Progenitor cell of endocrine pancreas (in vitro differentiated cells): ENCODE data around the gene EYS. TPM values are rescaled to one million over a fixed set of nuclear protein-coding genes. Genes with fewer than 3 reads are reported as not detected.

Experiments used
- DNase-seq: peaks from one replicate; pipeline ENCODE4 v3.0.0; 2021; ENCODE audit warnings: low spot score; ENCODE audit not compliant: unreplicated experiment
- H3K27ac Mint-ChIP-seq: 2 replicates; pipeline ENCODE4 v1.8.0; 2021; ENCODE audit warnings: mild to moderate bottlenecking, moderate library complexity, mixed read lengths
- H3K27me3 Mint-ChIP-seq: 2 replicates; pipeline ENCODE4 v1.8.0; 2021; ENCODE audit warnings: mixed read lengths
- H3K36me3 Mint-ChIP-seq: 2 replicates; pipeline ENCODE4 v1.8.0; 2022; ENCODE audit warnings: mixed read lengths; ENCODE audit not compliant: insufficient read depth
- H3K4me1 Mint-ChIP-seq: 2 replicates; pipeline ENCODE4 v1.8.0; 2021; ENCODE audit warnings: low read depth, mixed read lengths
- H3K4me3 Mint-ChIP-seq: 2 replicates; pipeline ENCODE4 v1.8.0; 2021; ENCODE audit warnings: low read depth, mild to moderate bottlenecking, moderate library complexity, mixed read lengths
- H3K9me3 Mint-ChIP-seq: 2 replicates; pipeline ENCODE4 v1.8.0; 2021; ENCODE audit warnings: low read depth, mixed read lengths
- CTCF ChIP-seq: fragments of 200-600 bp; sonication (generic); IDR thresholded peaks from one replicate; pipeline ENCODE4 v1.5.0; 2021; ENCODE audit warnings: antibody characterized with exemption, mild to moderate bottlenecking; ENCODE audit not compliant: unreplicated experiment
- total RNA-seq: library from RNA; stranded (reverse); gene quantifications from 2 replicates; pipeline ENCODE4 v1.2.1, GENCODE V29; 2021

EYS gene
- total RNA-seq, 1 donor from 2014 or later, result 0.46 TPM

- TF ChIP-seq CTCF, result no peak
- H3K4me3 Mint-ChIP-seq, result no peak overlapping the region
- H3K27ac Mint-ChIP-seq, result no peak overlapping the region
- H3K27me3 Mint-ChIP-seq, result no peaks in the 10 kb centered on the region
- peaks cover 1% of the 10 kb centered on the region for H3K36me3 Mint-ChIP-seq
- no peaks in the 10 kb centered on the region for H3K4me1 Mint-ChIP-seq
- no peak for DNase-seq
- H3K9me3 Mint-ChIP-seq, result peaks cover 17% of the 10 kb centered on the region
Measured at GRCh38 chr6:65088575-65088974, 618.5 kb downstream of the EYS start.

- H3K4me3 Mint-ChIP-seq, result no peak overlapping the region
- no peak for TF ChIP-seq CTCF
- H3K4me1 Mint-ChIP-seq, result no peaks in the 10 kb centered on the region
- H3K36me3 Mint-ChIP-seq, result no peaks in the 10 kb centered on the region
- no peaks in the 10 kb centered on the region for H3K27me3 Mint-ChIP-seq
- DNase-seq, result no peak
- no peak overlapping the region for H3K27ac Mint-ChIP-seq
- H3K9me3 Mint-ChIP-seq, result no peaks in the 10 kb centered on the region
Measured at GRCh38 chr6:65081756-65082155, 625.3 kb downstream of the EYS start.

- no peaks in the 10 kb centered on the region for H3K27me3 Mint-ChIP-seq
- no peak for TF ChIP-seq CTCF
Measured at GRCh38 chr6:65075705-65076230, 631.3 kb downstream of the EYS start.

GRCh38 chr6:65072500-65072899 lies 634.5 kb downstream of the EYS start:
- no peaks in the 10 kb centered on the region for H3K4me1 Mint-ChIP-seq
- no peaks in the 10 kb centered on the region for H3K9me3 Mint-ChIP-seq
- H3K4me3 Mint-ChIP-seq, result no peak overlapping the region
- no peaks in the 10 kb centered on the region for H3K27me3 Mint-ChIP-seq
- DNase-seq, result no peak
- H3K36me3 Mint-ChIP-seq, result no peaks in the 10 kb centered on the region
- H3K27ac Mint-ChIP-seq, result no peak overlapping the region
- TF ChIP-seq CTCF, result no peak

More at GRCh38 chr6:65075705-65076230, 631.3 kb downstream of the EYS start:
- H3K4me1 Mint-ChIP-seq, result no peaks in the 10 kb centered on the region
- DNase-seq, result no peak
- no peaks in the 10 kb centered on the region for H3K9me3 Mint-ChIP-seq
- H3K27ac Mint-ChIP-seq, result no peak overlapping the region
- no peaks in the 10 kb centered on the region for H3K36me3 Mint-ChIP-seq
- H3K4me3 Mint-ChIP-seq, result no peak overlapping the region

GRCh38 chr6:65071480-65071879 lies 635.5 kb downstream of the EYS start:
- Mint-ChIP-seq H3K27ac (peak overlapping the region; percentile 6), H3K27me3 (no peaks in the 10 kb centered on the region), H3K4me1 (no peaks in the 10 kb centered on the region), H3K9me3 (no peaks in the 10 kb centered on the region), H3K36me3 (no peaks in the 10 kb centered on the region), H3K4me3 (no peak overlapping the region)
- no peak for DNase-seq
- TF ChIP-seq CTCF, result no peak
